ENCODE data around the gene TBCD.

The TBCD gene

DNA sequence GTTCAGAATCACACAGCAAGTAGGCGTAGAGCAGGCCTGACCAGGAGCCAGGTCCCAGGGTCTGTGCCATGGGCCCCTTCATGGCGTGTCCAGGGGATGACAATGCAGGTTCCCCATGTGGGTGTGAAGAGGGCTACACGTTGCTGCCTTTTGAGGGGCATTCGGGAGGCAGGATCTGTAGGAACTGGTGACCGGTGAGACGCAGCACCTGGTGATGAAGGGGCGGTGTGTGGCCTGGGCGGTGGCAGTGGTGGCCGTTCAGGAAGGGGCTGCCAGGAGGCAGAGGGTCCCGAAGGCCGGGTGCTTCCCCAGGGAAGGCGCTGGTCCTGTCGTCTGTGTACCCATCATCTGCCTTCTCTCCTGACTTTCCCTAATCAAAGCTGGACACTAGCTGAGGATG is 53.4 kb downstream of the TBCD start:
- Histone ChIP-seq H3K9me3 (ENCODE audit: low read depth, low read length) (no peaks in the 10 kb centered on the region), H3K9ac (ENCODE audit: insufficient read length) (no peak overlapping the region), H3K27ac (no peak overlapping the region), H3K4me3 (no peak overlapping the region), H3K36me3 (ENCODE audit: insufficient read depth, low read length) (peaks cover 3% of the 10 kb centered on the region; the same call in 1 of the 2 replicates)
- no peak for DNase-seq (ENCODE audit: low read depth, low spot score)
- TF ChIP-seq FOXP2 (optimal IDR thresholded peaks at IDR 0.05; ENCODE audit: control extremely low read depth, extremely low read length, insufficient read depth) (no peak), EZH2 (IDR thresholded peaks at IDR 0.05) (no peak)

DNA sequence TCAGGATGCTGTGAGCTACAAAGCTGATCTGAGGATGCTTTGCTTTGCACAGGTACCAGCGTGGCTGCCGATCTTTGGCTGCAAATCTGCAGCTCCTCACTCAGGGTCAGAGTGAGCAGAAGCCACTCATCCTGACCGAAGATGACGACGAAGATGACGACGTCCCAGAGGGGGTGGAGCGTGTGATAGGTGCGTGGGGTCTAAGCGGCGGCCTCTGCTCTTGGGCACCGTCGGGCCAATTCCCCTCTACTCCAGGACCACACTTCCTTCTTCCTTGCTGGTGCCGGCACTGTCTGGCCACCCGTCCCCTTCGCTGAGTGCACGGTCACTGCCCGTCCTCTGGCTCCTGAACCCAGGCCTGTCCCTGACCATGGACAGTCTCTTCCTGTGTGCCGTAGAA is 54.0 kb downstream of the TBCD start:
- no peak overlapping the region for H3K9ac ChIP-seq (ENCODE audit: insufficient read length)
- no peak overlapping the region for H3K4me3 ChIP-seq
- no peak for DNase-seq (ENCODE audit: low read depth, low spot score)
- TF ChIP-seq FOXP2 (optimal IDR thresholded peaks at IDR 0.05; ENCODE audit: control extremely low read depth, extremely low read length, insufficient read depth) (no peak), EZH2 (IDR thresholded peaks at IDR 0.05) (no peak), POLR2AphosphoS5 (IDR thresholded peaks at IDR 0.05; ENCODE audit: borderline replicate concordance, low read depth, low read length) (no peak)
- H3K9me3 ChIP-seq (ENCODE audit: low read depth, low read length): no peaks in the 10 kb centered on the region
- no peak overlapping the region for H3K27ac ChIP-seq
- no peaks in the 10 kb centered on the region; the same call in 1 of the 2 replicates for H3K36me3 ChIP-seq (ENCODE audit: insufficient read depth, low read length)

DNA sequence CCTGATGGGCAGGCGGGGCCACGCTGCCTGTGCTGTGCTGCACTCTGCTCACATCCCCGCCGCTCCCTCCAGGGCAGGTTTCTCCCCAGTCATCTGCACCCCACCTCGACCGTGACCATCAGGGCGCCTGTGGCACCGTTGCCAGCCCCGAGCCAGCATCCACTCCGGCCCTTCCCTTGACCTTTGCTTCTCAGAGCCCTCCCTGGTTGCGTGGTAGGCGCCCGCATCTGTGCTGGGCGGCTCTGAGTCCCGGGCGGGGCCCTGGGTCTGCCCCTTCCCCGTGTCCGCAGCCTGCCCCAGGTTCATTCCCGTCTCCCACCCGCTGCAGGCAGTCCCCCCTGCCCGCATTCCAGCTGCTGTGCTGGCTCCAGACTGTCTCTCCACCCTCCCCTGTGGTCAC is 54.8 kb downstream of the TBCD start:
- no peak for DNase-seq (ENCODE audit: low read depth, low spot score)
- H3K27ac ChIP-seq: no peak overlapping the region
- H3K9ac ChIP-seq (ENCODE audit: insufficient read length): no peak overlapping the region

DNA sequence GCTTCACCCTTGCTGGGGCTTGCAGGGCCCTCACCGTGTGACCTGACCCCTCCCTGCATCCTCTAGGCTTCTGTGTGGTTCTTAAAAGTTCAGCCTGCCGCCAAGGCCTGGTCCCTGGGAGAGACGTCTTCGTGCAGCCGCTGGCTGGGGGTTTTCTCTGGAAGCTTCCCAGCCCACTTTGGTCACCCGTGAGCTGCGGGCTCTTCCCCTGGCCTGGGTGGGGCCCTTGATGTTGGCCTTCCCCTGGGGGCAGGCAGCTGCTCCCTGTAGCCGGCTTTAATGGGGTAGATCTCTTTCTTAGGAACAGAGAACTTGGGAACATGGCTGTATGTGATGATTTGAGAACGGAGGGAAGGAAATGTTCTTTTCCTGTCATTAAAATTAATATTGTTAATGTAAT is 55.2 kb downstream of the TBCD start:
- TF ChIP-seq POLR2AphosphoS5 (IDR thresholded peaks at IDR 0.05; ENCODE audit: borderline replicate concordance, low read depth, low read length) (no peak), FOXP2 (optimal IDR thresholded peaks at IDR 0.05; ENCODE audit: control extremely low read depth, extremely low read length, insufficient read depth) (no peak), EZH2 (IDR thresholded peaks at IDR 0.05) (no peak)
- Histone ChIP-seq H3K27ac (no peak overlapping the region), H3K4me3 (no peak overlapping the region), H3K9ac (ENCODE audit: insufficient read length) (no peak overlapping the region), H3K36me3 (ENCODE audit: insufficient read depth, low read length) (no peaks in the 10 kb centered on the region; the same call in 1 of the 2 replicates), H3K9me3 (ENCODE audit: low read depth, low read length) (no peaks in the 10 kb centered on the region)
- DNase-seq (ENCODE audit: low read depth, low spot score): no peak

More for the DNA sequence above, 54.8 kb downstream of the TBCD start:
- Histone ChIP-seq H3K36me3 (ENCODE audit: insufficient read depth, low read length) (no peaks in the 10 kb centered on the region; the same call in 1 of the 2 replicates), H3K4me3 (no peak overlapping the region), H3K9me3 (ENCODE audit: low read depth, low read length) (no peaks in the 10 kb centered on the region)
- TF ChIP-seq POLR2AphosphoS5 (IDR thresholded peaks at IDR 0.05; ENCODE audit: borderline replicate concordance, low read depth, low read length): no peak
- no peak for TF ChIP-seq EZH2 (IDR thresholded peaks at IDR 0.05)
- no peak for TF ChIP-seq FOXP2 (optimal IDR thresholded peaks at IDR 0.05; ENCODE audit: control extremely low read depth, extremely low read length, insufficient read depth)

DNA sequence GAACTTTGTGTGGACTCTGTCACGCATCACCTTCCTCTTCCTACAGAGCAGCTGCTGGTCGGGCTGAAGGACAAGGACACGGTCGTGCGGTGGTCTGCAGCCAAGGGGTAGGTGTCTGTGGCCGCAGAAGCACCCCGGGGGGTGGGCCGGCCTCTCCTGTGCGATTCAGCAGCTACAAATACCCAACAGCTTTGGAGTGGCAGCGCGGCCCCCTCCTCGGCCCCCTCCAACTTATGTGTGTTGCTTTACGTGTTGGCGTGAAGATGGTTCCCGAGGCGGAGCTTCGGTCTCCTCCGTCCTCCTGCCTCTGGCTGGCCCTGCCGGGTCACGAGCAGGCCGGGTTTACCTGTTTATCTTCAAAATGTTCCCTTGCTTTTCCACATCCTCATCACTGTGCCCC is 55.7 kb downstream of the TBCD start:
- Histone ChIP-seq H3K27ac (no peak overlapping the region), H3K4me3 (no peak overlapping the region), H3K36me3 (ENCODE audit: insufficient read depth, low read length) (no peaks in the 10 kb centered on the region; the same call in 1 of the 2 replicates), H3K9me3 (ENCODE audit: low read depth, low read length) (no peaks in the 10 kb centered on the region), H3K9ac (ENCODE audit: insufficient read length) (no peak overlapping the region)
- no peak for DNase-seq (ENCODE audit: low read depth, low spot score)
- TF ChIP-seq POLR2AphosphoS5 (IDR thresholded peaks at IDR 0.05; ENCODE audit: borderline replicate concordance, low read depth, low read length) (no peak), EZH2 (IDR thresholded peaks at IDR 0.05) (no peak), FOXP2 (optimal IDR thresholded peaks at IDR 0.05; ENCODE audit: control extremely low read depth, extremely low read length, insufficient read depth) (no peak)

DNA sequence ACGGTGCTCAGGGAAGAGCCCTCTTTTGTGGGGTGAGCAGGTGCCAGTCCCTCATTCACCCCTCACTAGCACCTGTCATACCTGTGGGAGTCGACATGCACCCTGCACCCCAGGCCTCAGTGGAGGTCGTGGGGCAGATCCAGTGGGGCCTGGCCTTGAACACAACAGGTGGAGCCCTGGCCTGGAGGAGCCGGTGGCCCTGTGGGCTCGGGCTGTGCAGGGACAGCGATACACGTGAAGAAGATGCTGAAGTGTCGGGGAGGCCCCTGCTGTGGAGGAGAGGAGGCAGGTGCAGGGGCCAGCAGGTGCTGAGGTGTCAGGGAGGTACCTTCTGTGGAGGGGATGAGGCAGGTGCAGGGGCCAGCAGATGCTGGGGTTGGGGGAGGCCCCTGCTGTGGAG is 56.1 kb downstream of the TBCD start:
- no peaks in the 10 kb centered on the region; the same call in 1 of the 2 replicates for H3K36me3 ChIP-seq (ENCODE audit: insufficient read depth, low read length)
- no peak overlapping the region for H3K9ac ChIP-seq (ENCODE audit: insufficient read length)
- TF ChIP-seq POLR2AphosphoS5 (IDR thresholded peaks at IDR 0.05; ENCODE audit: borderline replicate concordance, low read depth, low read length) (no peak), EZH2 (IDR thresholded peaks at IDR 0.05) (no peak), FOXP2 (optimal IDR thresholded peaks at IDR 0.05; ENCODE audit: control extremely low read depth, extremely low read length, insufficient read depth) (no peak)
- no peak for DNase-seq (ENCODE audit: low read depth, low spot score)
- H3K27ac ChIP-seq: no peak overlapping the region
- H3K9me3 ChIP-seq (ENCODE audit: low read depth, low read length): no peaks in the 10 kb centered on the region
- no peak overlapping the region for H3K4me3 ChIP-seq

DNA sequence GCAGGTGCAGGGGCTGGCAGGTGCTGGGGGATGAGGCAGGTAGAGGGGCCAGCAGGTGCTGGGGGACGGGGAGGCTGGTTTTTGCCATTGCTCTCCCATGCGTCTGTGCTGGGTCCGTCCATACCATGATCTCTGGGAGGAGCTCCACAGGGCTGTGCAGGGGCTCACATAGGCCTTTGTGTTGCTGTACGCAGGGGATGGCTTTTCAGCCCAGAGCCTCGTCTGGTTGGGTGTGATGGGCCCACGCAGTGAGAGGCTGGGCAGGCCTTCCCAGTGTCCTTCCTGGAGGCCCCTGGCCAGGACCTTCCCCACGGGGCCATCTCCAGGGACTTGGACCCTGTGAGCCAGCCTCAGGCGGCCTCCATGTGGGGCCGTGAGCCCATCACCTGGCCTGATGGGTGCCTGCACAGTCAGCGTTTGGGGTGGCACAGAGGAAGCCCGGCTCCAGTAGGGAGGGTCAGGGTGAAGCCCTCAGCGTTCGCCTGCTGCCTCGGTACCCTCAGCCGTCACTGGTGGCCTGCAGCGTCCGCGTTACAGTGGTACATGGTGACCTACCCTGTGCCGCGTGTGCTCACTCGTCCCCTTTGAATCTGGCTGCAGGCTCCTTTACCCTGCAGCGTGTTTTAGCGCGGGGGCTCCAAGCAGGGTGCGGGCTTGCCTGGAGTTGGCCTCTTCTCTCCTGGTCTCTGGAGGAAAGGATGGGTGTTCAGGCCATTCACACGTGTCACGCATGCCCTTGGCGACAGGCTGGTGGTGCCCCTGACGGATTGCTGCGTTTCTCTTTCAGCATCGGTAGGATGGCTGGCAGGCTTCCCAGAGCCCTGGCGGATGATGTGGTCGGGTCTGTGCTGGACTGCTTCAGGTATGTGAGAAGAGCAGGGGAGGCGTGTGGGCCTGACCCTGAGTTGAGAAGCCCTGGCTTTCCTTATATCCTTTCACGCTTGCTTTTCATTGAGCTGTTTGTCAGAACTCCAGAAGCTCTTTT is 57.3 kb downstream of the TBCD start:
- Histone ChIP-seq H3K9me3 (ENCODE audit: low read depth, low read length) (no peaks in the 10 kb centered on the region), H3K4me3 (no peak overlapping the region), H3K27ac (no peak overlapping the region; the same call in 1 of the 2 replicates), H3K9ac (ENCODE audit: insufficient read length) (no peak overlapping the region), H3K36me3 (ENCODE audit: insufficient read depth, low read length) (no peaks in the 10 kb centered on the region; the same call in 1 of the 2 replicates)
- no peak for TF ChIP-seq POLR2AphosphoS5 (IDR thresholded peaks at IDR 0.05; ENCODE audit: borderline replicate concordance, low read depth, low read length)
- no peak for TF ChIP-seq EZH2 (IDR thresholded peaks at IDR 0.05)
- no peak for TF ChIP-seq FOXP2 (optimal IDR thresholded peaks at IDR 0.05; ENCODE audit: control extremely low read depth, extremely low read length, insufficient read depth)
- DNase-seq (ENCODE audit: low read depth, low spot score): no peak

DNA sequence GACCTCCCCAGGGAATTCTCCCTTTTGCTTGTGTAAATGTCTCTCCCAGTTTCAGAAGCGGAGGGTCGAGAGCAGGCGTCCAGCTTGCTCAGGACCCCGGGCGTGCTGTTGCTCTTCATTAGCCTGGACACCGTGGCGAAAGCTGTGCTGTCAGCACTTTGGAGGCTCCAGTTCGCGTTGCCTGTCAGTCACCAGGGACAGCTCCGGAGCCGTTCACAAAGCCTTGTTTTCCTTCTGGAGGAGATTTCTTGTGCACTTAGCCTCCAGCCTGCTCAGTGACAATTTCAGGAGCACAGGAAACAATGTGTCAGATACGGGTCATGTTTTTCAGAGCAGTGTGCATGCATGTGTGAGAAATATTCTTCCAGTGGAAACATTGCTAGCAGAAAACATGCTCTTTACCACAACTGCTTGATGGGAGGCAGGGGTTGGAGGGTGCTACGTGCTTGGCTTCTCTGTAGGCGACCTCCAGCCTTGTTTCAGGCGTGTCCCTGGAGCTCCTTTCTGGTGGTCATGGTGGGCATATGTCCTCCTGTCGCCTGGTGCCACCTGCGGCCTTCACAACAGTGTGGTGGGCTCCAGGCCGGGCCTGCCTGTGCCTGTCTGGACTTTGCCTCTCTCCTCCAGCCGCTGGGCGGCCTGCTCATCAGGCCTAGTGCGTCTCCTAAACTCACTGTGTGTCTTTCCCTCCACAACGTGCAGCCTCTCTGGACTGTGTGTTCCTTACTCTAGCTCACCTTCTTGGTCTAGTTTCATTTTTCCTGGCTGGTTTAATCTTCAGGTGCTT is 59.0 kb downstream of the TBCD start:
- no peak overlapping the region for H3K9ac ChIP-seq (ENCODE audit: insufficient read length)
- no peaks in the 10 kb centered on the region for H3K9me3 ChIP-seq (ENCODE audit: low read depth, low read length)
- peaks cover 6% of the 10 kb centered on the region; the same call in 1 of the 2 replicates for H3K36me3 ChIP-seq (ENCODE audit: insufficient read depth, low read length)
- no peak for DNase-seq (ENCODE audit: low read depth, low spot score)
- no peak overlapping the region for H3K27ac ChIP-seq
- H3K4me3 ChIP-seq: no peak overlapping the region
- TF ChIP-seq POLR2AphosphoS5 (IDR thresholded peaks at IDR 0.05; ENCODE audit: borderline replicate concordance, low read depth, low read length): no peak
- TF ChIP-seq FOXP2 (optimal IDR thresholded peaks at IDR 0.05; ENCODE audit: control extremely low read depth, extremely low read length, insufficient read depth): no peak
- TF ChIP-seq EZH2 (IDR thresholded peaks at IDR 0.05): no peak
